HS-27A (cell line): Measurements from ENCODE around the gene PTPN22.
A peak's percentile ranks its signal among the peaks of the same experiment; 100 is the strongest.

Experiments
- DNase-seq: peaks from one replicate; pipeline ENCODE4 v3.0.0-alpha.2; 2012; ENCODE audit warnings: low read depth, missing footprints

Gene PTPN22

DNA sequence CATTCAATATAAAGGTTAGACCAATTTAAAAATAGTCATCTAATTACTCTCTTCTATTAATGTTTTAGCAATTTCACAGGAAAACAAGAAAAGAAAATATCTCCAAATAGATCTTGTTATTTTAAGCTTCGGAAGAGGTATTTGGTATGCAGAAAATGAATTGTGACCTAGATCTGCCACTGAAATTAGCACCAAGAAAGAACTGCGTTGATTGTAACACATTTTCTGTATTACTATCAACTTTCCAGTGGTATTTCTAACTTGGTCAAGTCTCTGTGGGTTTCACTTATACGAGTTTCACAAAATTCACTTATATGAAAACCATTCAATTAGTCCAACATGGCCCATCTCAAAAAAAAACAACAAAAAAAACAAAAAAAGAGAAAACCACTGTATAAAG is 71.0 kb downstream of the PTPN22 start:
- no peak for DNase-seq

DNA sequence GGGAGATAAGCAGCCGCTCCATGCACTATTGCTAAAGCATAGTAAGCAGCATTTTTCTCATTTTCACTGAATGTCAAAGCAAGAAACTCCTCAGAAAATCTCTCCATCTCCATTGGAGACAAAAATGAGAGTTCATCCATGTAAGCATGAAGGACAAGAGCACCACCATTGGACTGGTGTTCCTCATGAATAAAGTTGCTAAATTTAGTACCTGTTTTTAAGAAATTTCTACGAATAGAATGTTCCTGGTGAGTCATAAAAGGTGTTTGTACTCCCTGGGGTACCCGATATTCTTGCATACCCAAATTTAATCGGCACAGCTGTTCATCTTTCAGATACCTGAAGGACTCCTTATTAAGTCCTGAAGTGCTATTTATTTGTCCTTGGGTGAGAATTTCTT is 74.0 kb downstream of the PTPN22 start:
- no peak for DNase-seq

DNA sequence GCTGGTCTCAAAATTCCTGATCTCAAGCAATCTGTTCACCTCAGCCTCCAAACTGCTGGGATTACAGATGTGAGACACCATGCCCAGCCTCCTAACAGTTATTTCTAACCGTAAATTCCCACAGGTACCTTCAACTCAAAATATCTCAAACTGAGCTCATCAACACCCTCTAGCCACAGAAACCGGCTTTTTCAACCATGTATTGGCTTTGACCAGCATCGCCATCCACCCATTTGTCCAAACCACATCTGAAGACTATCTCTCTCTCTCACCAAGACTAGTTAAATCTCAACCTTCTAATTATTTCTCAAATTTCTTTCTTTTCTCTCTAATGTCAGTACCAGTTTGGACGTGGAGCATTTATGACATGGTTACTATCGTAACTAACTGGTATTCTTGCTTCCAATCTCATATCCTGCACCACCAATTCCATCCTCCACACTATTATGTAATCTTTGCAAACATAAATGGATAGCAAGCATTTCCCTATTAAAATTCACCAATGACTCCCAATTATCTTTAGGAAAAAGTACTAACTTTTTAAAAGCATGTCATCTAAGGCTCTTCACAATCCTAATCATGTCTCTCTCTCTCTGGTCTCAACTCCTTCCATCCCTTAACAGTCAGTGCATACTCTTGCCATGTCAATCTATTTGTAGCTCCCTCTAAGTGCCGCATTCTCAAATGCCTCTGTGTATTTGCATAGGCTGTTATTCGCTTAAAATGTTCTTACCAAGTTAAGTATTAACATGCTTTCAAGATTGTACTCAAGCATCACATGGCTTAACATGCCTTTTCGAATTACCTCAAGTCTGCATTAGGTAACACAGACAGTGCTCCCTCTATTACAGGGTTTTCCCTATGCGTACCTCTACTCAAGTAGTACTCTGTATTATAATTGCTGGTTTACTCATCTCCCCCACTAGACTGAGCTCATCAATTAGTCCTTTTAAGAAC is 77.4 kb downstream of the PTPN22 start:
- no peak for DNase-seq

DNA sequence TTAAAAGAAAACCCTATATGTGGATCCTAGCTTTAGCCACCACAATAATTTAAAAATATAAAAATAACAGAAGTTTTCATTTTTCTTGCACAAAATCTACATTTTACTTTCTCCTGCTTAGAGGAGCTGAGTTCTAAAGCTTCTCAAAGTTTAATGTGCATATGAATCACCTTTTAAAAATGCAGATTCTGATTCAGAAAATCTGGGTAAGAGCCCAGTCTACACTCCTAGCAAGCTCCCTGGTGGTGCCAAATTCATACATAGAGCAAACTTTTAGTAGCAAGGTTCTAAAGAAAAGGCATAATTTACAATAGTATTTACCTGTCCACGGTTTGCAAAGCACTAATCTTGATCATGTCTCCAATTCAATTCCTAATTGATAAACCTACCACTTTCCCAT is 78.5 kb downstream of the PTPN22 start:
- no peak for DNase-seq

DNA sequence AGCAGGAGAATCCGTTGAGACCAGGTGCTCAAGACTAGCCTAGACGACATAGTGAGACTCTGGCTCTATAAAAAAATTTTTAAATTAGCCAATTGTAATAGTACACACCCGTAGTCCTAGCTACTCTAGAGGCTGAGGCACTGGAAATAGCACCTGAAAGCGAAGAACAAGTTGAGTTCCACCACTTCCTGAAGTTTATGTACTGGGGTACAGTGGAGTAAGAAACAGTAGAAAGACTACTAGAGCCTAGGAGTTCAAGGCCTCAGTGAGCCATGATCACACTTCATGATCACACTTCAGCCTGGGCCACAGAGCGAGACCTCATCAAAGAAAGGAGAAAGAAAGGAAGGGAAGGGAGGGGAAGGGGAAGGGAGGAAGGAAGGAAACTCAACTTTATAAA is 79.0 kb downstream of the PTPN22 start:
- DNase-seq: no peak

DNA sequence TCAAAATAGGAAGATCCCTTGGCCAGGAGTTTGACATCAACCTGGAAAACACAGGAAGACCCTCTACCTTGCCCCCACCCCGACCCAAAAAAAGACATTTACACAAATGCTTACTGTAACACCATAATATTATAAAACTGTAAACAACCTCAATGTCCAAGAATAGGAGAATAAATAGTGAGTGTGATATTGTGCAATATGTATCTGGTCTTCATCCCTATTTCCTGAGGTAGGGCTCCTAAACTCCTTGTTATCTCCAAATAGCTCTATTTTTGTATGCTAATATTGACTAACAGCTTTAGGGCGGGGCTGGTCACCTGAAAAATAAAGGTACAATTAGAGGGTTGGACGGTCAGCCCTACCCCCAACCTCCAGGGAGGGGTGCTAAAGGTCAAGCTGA is 82.7 kb downstream of the PTPN22 start:
- DNase-seq: no peak

DNA sequence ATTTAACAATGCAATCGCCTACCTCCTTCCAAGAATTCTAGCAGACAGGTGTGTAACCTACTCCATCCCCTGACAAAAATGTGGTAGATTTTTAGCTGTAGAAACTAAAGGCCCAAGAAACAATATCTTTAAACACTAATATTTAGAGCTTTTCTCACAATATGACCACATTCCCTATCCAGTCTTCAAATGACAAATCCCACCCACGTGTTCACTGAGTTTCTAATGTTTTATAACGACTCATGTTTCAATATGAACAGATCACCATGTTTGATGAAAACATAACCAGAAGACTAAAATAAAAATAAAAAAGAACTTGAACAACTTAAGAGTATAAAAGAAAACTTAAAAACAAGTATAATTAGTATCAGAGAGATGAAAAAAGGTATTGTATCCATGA is 83.8 kb downstream of the PTPN22 start:
- DNase-seq: no peak

DNA sequence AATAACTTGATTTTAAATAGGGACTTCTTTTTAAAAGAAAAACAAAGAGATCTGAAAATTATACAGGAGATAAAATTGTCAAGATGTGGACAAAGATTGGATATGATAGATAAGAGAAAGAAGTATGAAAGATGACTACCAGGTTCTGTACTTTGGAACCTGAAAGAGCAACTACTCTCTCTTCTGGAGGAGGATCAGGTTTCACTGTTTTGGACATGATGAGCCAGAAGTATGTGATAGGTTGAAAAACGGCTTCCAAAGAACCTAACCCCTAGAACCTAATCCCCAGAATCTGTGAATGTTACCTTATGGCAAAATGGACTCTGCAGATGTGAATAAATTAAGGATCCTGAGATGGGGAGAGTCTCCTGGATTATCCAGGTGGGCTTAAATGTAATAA is 85.4 kb downstream of the PTPN22 start:
- DNase-seq: no peak

DNA sequence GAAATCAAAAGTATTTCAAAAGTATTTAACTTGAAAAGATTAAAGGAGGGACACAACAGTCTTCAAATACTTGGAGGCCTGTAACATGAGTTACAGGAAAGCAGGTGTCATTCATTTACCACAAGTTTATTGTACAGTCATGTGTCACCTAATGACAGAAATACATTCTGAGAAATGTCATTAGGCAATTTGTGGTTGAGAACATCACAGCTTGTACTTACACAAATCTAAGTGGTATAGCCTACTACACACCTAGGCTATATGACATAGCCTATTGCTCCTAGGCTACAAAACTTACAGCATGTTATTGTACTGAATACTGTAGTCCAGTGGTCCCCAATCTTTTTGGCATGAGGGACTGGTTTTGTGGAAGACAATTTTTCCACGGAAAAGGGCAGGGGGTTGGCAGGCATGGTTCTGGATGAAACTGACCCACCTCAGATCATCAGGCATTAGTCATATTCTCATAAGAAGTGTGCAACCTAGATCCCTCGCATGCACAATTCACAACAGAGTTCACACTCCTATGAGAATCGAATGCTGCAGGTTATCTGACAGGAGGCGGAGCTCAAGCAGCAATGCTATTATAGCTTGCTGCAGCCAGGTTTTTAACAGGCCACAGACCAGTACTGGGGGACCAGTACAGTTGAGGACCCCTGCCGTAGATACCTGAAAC is 87.3 kb downstream of the PTPN22 start:
- DNase-seq: no peak

DNA sequence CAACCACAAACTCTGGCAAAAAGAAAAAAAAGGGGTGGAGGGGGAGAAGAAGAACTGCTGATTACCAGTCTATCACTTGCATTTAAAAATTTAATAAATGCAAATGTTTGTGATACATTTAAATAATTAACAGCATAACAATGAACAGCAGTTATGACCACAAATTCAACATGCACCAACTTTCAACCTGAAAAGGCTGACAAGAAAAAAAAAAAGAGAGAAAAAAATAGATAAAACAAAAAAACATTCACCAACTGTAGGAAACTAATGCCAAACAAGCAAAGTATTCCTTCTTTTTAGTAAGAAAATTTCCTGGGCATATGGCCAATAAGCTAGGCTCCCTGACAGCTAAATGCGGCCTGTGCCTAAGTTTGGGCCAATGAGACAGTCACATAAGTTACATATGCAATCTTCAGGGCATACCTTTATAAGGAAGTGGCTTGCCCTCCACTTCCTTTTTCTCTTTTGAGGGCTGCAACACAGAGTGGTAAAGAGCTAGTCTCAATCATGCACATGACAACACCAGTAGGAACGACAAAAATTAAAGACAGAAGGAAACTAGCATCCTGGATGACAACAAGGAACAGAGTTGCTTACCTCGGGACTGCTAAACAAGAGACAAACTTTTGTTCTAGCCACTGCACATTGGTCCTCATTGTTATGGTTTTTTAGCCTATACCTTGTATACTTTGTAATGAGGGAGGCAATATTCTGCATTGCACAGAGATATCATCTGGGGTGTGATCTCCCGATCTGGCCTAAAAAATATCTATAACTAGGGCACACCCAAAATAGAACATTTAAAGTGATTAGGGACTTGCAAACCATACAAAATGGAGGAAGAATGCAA is 88.0 kb downstream of the PTPN22 start:
- peak; percentile 9 for DNase-seq

DNA sequence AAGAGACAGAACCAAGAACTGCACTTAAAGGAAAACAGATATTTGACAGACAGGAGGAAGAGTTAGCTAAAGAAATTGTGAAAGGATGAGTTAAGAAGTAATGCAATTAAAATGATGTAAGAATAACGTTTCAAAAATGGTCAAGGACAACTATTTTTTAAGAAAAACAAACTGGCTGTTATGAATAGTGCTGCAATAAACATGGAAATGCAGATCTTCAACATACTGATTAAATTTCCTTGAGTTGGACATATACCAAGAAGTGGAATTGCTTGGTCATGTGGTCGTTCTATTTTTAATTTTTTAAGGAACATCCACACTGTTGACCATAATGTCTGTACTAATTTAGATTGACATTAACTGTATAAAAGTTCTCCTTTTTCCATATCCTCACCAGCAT is 89.1 kb downstream of the PTPN22 start:
- no peak for DNase-seq

DNA sequence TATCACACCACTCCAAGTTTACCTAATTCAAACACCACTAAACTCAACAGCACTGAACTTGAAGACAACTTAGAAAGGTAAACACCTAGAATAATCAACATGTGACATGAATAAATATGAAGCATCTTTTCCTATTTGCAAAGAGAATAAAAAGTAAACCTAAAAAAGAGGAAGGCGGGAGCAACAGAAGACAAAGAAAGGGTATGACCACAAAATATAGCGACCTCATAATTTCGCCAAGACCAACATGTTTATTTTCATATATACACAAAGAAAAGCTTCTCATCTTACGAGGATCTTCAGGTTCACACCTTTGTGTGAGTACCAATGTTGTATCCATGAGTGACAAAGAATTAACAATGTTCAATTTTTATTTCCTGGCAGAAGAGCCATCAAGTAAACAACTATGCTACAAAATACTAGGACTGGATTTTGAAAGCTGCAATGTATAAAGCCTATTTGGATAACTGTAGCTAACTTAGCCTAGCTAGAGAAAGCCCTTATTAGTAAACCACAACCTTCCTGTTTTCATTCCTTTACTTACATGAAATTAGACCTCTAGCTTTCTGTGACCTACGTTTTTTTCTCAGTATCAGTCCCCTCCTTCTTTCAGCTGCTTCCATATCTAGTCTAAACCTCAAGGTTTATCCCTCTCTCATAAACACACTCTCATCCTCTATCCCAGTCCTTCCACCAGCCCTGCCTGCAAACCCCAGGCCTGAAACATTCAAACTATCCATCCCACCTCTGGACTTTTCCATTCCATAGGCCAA is 91.0 kb downstream of the PTPN22 start:
- DNase-seq: no peak

DNA sequence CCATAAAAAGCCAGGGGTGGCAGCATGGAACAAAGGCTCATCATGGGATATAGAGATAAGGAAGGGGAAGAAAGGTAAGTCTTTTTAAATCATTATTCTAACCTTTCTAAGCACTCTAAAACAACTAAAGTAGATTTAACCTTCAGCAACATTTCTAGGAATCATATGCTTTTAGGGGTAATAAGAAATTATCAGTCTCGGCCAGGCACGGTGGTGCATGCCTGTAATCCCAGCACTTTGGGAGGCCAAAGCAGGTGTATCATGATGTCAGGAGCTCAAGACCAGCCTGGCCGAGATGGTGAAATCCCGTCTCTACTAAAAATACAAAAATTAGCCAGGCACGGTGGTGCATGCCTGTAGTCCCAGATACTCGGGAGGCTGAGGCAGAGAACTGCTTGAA is 92.0 kb downstream of the PTPN22 start:
- DNase-seq: no peak

DNA sequence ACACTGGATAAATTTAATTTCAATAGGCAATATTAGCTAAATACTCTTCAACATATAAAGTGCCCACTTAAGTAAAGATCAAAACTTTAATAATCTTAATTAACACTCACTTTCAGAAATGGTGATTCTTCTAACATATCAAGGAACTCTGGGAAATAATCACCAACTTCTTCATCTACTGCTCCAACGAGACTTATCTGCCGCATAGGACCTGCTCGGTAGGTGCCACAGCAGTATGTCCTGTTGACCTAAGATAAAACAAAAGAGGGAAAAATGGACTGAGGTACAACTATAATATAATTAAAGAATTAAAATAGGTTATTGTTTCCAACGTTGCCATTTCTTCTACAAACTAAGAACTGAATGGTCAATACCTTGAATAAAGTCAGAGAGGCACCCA is 94.0 kb downstream of the PTPN22 start:
- DNase-seq: no peak

DNA sequence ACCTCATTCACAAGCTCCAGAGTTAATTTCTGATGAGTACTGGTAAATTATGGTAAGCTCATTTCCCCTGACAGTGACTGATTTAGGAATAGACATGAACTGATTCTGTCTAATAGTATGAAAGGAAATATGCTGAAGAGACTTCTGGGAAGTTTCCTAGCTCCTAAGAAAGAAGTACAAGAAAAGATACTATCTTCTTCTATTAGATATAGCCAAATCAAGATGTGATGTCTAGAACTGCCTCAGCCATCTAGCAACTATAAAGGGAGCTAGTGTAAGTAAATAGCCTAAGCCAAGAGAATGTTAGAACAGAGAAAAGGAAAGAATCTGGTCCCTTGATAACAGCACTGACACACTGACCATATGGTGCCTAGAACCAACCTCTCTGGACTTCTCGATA is 101.5 kb downstream of the PTPN22 start:
- no peak for DNase-seq

DNA sequence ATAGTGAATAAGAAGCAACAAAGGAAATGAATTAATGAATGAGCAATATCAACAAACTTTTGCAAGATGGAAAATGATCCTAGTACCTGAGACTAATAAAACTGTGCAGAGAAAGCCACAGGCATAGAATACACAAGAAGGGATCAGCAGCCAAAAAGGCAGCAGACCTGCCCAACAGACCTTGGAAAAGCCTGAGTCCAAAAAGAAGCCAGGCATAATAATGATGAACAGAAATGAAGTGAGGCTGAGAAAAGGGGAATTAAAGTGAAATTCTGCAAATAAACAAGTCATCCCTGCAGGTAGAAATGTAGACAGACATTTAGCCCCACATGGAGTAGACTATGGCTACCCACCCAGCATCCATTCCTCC is 101.9 kb downstream of the PTPN22 start:
- no peak for DNase-seq

DNA sequence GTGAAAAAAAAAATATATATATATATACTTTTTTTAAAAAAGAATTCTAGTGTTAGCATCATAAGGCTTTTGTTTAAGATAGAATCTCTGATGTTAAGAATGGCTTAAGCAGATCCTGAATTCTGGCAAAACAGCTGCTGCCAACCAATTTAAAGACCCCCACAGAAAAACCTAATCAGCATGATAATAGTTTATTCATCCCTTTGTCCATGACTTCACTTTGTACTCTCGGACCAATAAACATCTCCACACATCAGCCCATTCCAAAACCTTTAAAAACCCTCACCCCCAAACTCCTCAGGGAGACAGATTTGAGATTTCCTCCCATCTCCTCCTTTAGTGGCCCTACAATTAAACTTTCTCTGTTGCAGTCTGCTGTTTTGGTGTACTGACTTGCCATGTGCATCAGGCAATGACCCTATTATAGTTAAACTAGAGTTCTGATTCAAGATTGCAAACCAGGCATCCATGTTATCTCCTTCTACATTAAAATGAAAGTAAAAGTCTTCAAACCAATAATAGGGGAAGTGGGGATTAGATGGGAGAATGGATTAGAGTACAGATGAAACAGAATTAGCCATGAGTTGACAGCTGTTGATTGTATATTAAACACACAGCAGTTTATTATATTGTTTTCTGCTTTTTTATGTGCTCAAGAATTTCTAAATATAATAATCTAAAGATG is 102.5 kb downstream of the PTPN22 start:
- no peak for DNase-seq

DNA sequence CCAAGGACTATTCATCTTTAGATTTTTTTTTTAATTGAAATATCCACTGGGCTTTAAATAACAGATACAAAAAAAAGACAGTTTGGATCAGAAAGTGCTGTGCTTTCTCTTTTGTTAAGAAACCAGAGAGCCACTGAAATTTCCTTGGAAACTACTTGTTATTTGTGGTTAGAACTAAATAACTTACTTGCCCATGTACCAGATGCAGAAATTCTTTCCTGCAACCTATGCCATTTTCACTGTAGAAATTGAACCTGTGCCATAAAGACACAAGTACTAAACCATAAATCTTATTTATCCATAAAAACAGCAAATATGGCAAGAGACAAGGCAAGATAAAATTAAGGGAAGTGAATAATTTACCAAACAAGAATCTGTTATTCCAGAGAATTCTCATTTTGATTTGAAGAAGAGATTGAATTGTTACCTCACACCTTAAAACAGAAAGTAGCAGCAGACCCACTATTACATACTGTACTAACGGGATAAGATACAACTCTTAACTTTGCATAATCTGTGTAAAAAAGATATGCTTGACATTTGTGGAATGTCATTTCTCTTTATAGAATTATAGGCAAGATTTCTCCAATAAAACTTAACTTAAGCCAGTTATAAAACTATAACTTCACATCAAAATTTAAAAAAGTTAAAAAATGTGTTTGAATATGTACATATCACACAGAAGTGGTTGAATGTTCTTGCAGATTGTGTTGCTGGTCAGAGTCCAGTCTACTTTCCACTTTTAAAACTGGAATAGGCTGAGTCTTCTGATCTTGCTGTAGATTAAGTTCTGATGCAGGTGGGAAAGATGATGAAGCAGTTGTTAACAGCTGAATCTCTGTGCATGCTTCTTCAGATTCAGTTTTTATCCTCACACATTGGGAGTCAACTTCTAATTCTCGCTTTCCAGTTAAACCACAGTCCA is 105.9 kb downstream of the PTPN22 start:
- no peak for DNase-seq
